NK-92 treated with Interleukin-12 subunit alpha and Interleukin-12 subunit beta, amount 100 ng/mL, for 24 hours (cell line): ENCODE results near the gene RPL18.
"Not testable (repeated sequence)": the region's sequence is repeated elsewhere in the genome, so short reads cannot be mapped to it uniquely, and the experiment has no call there.

ENCODE experiments used
- DNase-seq: peaks from one replicate; lab custom pipeline; 2025; lab: John Stamatoyannopoulos, UW

Gene RPL18

DNA sequence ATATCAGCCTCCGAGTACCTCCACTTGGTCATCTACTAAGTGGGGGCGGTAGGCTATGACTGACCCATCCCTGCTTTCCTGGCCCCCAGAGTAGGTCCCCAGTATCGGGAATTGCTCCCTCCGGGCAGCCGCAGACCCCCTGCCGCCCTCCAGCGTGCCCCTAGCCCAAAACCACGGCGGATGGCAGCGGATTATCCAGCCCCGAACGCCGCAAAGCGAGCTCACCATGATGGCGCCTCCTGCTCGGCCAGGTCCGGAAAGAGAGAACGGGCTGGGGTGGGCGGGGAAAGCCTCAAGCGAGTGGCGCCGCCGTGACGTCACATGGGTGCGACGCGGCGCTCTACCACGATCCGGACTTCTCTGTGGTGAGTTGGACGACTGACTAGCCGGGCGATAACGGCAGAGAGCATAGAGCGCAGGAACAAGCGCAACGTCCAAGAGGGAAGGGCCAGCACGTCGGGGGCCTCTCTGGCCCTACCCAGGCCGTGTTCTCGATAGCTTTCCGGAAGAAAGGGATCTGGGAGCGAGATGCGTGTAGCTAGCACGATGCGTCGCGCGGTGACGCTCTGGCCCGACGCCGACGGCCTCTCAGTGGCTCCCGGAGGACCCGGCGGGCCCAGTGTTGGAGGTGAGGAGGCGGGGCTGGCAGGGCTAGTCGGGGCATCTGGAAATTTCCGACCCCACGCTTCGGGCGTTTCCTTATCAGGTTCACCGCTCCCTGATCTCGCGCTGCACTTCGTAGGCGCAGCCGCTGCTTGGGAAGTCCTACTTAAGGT lies at the start of gene RPL18, which contains the start of gene SPHK2:
Gene RPL18, minus strand, starts transcription at position 263 of the 776 bp plus-strand sequence. Its CDS starts 35 bp downstream, at position 228.
Gene SPHK2, plus strand, starts transcription at position 591 of the 776 bp plus-strand sequence. CDS start 1,009 bp downstream, outside the sequence.
- DNase-seq, result peak; percentile 96

DNA sequence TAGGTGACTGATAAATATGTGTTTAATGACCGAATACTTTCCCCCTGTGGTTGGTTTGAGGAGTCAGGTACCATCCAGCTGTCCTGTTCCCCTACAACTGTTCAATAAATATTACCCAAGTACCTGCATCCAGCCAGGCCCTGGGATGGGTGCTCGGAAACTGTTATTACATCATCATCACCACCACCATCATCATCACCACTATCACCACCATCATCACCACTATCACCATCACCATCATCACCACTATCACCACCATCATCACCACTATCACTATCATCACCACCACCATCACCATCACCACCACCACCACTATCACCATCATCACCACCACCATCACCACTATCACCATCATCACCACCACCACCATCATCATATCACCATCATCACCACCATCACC lies 49.8 kb upstream of the RPL18 start:
- no peak for DNase-seq

DNA sequence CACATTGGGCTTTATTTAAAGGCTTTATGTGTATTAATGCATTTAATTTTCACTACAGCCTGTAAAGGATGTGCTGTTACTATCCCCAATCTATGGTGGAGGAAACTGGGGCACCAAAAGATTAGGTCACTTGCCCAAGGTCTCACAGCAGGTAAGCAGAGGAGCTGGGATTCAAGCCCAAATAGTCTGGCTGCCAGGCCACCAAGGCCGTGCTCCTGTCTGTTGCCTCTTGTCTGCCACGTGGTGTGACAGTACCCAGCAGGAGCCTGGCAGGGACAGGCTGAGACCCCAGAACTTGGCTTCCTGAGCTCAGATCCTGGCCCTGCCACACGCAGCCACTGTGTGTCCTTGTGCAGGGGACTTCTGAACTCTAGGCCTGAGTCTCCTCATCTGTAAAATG lies 49.4 kb upstream of the RPL18 start:
- no peak for DNase-seq

DNA sequence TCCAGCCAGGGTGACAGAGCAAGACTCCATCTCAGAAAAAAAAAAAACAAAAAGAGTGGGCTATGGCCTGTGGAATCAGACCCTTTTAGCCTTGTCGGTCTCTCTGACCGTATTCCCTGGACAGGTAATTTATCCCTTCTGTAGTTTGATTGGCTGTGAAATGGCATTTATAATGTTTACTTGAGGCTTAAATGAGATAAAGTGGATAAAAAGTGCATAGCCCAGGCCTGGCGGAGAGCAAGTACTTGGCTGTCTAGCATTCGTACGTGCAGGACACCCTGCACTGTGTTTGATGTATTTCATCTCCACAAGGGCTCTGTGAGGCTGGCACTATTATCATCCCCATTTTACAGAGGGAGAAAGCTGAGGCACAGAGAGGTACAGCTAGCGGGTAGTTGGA lies 46.8 kb upstream of the RPL18 start:
- DNase-seq, result no peak

DNA sequence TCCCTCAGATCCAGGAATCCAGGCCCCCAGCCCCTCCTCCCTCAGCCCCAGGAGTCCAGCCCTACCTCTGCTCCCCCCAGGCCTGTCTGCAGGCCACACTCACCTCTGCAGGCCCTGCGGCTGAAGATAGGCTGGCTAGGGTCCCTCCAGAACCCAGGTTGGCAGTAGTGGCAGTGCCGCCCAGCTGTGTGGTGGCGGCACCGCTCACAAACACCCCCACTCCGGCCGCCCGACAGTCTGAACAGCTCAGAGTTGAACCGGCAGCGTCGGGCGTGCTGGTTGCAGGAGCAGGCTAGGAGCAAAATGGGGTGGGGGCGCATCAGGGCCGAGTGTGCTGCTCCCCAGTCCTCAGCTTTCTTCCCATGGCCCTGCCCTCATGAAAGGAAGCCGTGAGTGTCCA lies 45.5 kb upstream of the RPL18 start:
- no peak for DNase-seq

DNA sequence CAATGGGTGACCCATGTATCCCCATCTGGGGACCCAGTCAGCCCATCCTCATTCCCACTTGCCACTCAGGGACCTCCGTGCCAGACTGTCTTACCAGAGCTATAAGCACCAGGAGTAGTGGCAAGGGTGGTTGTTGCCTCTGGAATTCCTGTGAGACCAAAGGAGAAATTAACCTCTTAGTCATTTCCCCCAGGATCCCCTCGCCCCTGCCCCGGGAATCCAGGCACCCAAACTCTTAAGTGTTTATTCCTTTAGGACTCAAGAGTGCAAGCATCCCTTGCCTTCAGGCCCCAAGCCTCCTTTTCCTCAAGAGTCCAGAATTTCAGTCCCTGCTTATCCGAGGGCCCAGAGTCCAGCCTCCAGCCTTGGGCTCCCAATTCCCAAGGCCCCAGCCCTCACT lies 44.7 kb upstream of the RPL18 start:
- no peak for DNase-seq

DNA sequence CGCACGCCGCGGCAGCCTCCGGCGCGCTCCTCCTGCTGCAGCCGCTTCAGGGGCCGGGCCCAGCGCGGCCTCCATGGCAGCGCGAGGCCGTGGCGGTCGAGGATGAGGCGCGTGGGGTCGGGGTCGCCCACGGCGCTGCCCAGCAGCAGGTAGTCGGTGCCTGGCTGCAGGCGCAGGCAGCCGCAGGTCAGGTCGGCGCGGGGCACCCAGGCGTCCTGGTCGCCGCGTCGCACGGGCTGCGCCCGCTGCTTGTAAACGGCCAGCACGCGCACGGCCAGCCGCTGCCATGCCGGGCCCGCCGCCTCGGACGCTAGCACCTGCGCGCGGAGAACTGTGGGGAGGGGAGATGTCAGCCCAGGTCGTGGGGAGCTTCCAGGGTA lies 42.7 kb upstream of the RPL18 start:
- DNase-seq, result no peak

DNA sequence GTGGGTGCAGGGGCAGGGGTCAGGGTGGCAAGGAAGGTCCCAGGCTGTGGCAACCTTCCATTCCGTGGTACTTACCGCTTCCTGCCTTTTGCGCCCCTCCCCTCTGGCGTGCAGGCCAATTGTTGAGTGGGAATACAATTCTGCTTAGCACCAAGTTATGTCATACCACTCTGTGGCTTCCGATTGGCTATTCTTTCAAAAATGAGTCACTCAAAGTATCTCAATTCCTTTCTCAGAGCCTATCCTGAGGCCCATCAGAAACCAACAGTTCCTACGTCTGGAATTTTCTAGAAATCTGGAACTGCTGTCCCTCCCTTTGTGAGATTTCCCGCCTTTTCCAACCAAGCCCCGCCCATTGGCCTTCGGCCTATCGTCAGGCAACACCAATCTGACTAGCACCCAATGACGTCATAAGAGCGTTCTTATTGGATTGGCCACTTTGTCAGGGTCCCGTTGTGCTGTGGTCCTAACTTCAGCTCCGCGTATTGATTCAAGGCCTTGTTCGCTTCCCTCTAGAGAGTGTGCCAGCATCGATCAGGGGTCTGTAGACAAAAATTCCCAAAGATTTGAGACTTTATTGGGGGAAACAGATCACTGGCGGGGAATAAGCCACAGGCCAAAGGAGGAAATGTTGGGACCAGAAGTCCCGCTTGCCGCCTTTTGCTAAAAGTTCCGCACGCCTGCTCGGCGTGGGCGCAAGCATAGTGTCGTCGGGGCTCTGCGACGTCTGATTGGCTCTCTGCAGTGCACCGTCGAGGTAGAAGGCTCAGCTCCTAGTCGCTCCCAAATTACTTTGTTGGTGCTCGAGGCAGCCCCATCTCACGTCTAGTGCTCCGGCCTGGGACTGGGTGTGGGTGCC lies 42.1 kb upstream of the RPL18 start:
- peak; percentile 74 for DNase-seq

DNA sequence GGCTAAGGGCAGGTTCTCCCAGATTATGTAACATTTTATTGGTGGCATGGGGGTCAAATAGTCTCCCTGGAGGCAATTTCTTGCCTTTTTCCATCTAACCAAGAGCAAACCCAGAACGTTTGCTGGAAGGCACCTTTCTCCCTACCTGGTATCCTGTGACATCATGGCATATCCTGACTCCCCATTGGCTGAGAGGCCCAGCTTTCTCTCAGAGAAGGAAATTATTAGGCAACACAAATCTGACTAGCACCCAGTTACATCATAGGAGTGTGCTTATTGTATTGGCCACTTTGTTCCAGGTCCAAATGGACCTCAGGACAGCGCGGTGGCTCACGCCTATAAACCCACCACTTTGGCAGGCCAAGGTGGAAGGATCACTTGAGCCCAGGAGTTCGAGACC lies 40.8 kb upstream of the RPL18 start:
- DNase-seq, result no peak

DNA sequence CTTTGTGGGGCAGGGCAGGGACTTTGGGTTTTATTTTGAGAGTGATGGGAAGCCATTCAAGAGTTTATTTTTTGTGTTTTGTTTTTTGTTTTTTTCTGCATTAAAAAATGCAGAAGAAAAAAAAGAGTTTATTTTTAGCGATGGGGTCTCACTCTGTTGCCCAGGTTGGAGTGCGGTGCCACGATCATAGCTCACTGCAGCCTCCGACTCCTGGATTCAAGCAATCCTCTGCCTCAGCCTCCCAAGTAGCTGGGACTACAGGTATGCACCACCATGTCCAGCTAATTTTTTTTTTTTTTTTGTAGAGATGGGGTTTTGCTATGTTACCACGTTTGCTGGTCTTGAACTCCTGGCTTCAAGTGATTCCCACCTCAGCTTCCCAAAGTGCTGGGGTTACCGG lies 39.5 kb upstream of the RPL18 start:
- DNase-seq, result no peak

DNA sequence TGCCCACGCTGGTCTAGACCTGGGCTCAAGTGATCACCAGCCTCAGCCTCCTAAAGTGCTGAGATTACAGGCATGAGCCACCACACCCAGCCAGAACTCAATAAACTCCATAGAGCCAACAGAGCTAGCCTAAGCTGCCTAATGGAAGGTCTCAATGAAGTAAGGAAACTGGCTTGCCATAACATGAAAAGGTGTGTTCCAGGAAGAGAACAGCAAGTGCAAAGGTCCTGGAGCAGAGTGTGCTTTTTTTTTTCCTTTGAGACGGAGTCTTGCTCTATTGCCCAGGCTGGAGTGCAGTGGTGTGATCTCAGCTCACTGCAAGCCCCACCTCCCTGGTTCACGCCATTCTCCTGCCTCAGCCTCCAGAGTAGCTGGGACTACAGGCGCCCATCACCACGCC lies 38.9 kb upstream of the RPL18 start:
- not testable (repeated sequence) for DNase-seq

DNA sequence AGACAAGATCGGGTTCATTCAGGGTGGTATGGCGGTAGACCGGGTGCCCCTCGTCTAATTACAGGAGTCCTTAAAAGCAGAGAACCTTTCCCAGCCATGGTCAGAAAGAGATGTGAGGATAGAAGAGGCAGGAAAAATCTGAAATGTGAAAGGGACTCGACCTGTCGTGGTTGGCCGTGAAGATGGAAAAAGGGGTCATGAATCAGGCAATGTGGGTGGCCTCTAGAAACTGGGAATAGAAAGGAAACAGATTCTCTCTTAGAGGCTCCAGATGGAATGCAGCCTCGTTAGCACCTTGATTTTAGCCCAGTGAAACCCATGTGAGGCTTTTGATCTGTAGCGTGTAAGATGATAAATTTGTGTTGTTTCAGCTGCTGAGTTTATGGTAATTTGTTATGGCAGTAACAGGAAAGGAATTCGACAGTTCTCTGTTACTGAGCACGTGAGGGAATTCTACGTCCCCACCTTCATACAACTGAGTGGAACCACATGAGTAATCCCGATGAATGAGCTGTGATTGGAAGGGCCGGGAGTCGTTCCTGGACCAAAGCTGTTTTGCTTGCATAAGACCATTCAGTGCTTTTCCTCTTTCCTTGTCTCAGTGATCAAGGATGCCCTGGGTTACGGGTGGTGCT lies 38.0 kb upstream of the RPL18 start:
- no peak for DNase-seq

DNA sequence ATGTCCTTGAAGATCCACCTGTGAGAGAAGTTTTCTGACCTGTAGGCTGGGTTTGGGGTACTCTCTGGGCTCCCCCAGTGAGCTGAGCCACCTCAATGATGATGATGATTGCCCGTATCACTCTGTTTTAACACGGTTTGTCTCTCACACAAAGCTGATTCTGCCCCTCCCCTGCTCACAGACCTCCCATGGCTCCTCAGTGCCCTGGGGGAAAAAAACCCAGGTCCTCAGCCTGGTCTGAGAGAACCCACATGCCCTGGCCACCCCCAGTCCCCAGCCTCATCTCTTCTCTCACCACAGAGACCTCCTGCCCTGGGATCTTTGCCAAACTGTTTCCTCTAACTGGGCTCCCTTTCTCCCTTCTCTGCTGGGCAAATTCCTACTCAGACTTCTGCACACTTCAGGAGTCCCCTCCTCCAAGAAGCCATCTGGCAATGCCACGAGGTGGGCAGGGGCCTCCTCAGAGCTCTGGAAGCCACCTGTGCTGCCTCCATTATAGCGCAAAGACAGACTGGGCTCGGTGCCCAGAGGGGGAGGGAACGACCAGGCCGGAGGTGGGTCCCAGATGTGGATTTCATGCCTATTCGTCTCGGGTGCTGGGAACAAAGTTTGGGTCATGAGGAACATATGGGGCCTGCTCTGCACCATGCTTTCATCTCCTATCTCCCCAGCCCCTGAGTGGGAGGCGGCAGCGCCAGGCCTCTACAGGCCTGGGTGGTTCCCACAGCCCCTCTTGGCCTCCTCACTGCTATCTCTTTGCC lies 35.5 kb upstream of the RPL18 start:
- no peak for DNase-seq

DNA sequence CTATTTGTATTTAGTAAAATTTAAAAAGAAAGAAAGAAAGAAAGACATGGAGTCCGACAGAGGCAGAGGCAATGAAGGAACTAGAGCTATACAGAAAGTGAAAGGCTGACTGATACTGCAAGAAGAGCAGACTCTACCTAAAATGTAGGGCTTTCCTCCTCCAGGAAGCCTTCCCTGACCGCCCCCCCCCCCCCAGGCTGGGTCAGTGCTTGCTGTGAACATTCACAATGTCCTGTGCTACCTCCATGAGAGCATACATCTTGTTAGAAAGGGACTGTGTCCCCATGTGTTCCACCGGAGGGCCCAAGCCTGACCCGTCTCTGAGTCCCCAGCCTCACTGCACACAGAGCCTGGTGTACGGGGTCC lies 32.7 kb upstream of the RPL18 start:
- no peak for DNase-seq

DNA sequence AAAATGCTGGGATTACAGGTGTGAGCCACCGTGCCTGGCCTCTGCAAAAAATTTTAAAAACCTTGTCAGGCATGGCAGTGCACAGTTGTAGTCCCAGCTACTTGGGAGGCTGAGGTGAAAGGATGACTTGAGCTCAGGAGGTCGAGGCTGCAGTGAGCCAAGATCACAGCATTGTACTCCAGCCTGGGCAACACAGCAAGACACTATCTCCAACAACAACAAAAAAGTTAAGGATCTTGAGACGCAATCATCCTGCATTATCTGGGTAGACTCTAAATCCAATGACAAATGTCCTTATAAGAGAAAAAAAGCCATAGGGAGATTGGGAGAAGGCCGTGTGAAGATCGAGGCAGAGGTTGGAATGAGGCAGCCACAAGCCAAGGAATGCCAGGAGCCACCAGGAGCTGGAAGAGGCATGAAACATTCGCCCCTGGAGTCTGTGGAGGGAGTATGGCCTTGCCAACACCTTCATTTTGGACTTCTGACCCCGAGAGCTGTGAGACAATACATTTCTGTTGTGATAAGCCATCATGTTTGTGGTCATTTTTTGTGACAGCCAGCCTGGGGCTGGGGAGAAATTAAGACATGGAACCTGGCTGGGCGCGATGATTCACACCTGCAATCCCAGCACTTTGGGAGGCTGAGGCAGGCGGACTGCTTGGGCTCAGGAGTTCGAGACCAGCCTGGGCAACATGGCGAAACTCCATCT lies 32.1 kb upstream of the RPL18 start:
- no peak for DNase-seq

DNA sequence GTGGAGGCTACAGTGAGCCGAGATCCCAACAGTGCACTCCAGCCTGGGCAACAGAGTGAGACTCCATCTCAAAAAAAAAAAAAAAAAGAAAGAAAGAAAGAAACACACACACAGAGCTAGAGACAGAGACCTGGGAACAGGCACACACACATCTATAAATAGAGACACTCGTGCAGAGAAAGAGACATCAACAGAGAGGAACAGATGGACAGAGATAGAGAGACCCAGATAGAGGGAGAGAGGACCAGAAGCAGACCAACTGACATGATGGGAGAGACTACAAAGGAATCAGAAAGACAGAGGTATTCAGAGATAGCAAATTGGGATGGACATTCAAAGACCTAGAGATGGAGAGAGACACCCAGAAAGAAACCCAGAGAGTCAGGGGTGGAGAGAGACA lies 29.2 kb upstream of the RPL18 start:
- DNase-seq, result no peak

DNA sequence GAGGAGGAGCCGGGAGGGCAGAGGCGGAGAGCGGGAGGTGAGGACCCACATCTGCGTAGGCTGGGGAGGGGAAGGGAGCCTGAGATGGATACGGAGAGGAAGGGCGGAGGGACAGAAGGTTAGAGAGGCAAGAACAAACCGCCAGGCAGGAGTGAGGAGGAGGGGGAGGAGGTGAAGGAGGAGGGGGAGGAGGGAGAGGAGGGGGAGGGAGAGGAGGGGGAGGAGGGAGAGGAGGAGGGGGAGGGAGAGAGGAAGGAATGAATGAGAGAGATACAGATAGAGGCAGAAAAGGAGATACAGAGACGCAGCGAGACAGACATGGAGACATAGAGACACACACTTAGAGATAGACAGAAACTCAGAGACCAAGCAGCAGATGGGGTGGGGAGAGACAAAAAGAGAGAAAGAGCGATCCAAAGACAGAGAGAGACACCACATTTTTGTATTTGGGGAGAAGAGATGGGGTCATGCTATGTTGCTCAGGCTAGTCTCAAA lies 27.8 kb upstream of the RPL18 start:
- DNase-seq, result no peak

DNA sequence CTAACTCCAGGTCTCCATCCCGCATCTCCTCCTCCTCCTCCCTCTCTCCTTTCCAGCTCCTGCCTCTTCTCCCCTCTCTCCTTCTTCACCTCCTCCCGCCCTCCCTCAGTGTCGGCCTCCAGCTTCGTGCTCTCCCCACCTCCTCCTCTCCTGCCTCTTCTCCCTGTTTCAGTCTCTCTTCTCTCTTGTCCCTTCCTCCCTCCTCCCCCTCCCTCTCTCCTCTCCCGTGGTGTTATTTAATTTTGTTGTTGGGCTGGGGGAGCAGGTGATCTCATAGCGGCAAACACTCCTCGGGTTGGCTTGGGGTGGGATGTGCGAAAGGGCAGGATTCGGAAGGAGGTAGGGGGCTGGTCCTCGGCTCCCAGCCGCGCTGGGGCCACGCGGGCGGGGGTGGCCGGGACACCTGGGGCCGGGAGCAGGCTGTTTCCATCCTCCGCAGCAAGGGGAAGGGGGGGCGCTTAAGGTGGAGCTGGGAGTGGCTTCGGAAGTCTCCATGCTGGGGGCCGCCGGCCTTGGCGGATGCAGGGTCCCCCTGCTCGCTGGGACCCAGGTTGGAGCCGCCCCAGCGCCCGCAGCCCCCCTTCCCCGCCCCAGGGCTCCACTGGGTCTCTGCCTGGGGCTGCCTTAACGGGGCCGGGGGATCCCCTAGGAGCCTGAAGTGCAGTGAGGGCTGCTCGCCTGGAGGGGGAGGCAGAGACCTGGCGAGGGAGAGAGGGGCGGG lies 27.2 kb upstream of the RPL18 start, which contains the start of gene CA11:
Gene CA11, minus strand, starts transcription at position 187 of the 721 bp plus-strand sequence. CDS start 555 bp downstream, outside the sequence.
- DNase-seq, result peak; percentile 76

DNA sequence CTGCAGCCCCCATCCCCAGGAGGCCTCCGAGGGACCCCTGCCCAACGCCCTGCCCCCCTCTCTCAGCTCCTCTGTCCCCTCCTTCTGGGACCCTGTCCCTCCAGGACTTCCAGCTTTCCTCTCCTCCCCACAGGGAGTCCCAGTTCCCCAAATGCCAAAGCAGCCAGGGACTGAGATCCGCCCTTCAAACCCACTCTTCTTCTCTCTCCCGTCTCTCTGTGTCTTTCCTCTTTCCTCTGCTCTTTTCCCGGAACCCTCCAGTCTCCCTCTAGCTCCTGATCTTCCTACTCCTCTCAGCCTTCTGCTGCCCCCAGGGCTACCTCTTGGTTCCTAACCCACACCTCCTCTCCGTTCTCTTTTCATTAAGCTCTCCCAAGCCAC lies 26.6 kb upstream of the RPL18 start:
- no peak for DNase-seq

DNA sequence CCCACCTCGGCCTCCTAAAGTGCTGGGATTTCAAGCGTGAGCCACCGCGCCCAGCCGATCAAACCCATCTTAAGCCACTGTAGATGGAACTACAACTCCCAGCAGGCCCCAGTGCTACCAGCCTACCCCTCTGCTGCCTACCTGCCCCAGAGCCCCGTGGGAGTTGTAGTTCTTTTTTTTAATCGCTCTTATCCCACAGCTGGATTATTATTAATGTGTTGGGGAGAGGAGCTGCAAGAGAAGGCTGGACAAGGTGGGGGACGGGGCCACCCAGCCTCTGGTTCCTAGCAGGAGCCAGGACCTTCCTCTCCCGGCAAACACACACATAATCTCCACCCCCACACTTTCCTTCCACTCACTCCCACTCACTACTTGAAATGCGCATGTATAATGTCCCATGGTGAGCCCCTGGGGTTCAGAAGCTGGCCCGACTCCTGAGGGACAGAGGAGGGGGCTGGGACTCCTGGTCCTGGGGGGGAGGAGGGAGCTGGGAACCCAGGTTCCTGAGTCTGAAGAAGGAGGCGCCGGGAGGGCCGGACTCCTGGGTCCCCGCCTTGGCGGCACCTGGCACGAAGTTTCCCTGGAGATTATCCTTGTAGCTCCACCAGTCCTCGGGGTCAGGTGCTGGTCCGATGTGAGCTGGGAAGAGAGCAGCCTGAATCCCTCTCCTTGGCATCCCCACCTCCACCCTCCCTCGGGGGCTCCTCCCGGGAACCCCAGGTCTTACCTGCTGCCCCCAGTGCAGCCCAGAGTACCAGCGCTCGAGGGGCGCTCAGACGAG lies 26.1 kb upstream of the RPL18 start:
- DNase-seq, result no peak
